Muscle of arm (tissue), 14 donors: Measurements from ENCODE around the gene C11orf21. TPM values are rescaled to one million over a fixed set of nuclear protein-coding genes. Genes with fewer than 3 reads are reported as not detected.
"Not testable (repeated sequence)": the region's sequence is repeated elsewhere in the genome, so short reads cannot be mapped to it uniquely, and the experiment has no call there.

Experiments
- DNase-seq: peaks from one replicate; pipeline ENCODE4 v3.0.0-alpha.2; 2013
- long read RNA-seq, 11 donors: transcript quantifications; one replicate each; lab custom pipeline, GENCODE V29; 2026
- polyA plus RNA-seq, 12 donors: library from polyadenylated mRNA; unstranded; fragments of 120-200 nt; gene quantifications; one replicate each; pipeline ENCODE4 v1.2.1, GENCODE V29; 2013; ENCODE audit not compliant: insufficient read length in 12 of 12

Gene C11orf21
- polyA plus RNA-seq, result 1 to 10 TPM in 11 of 12 donors, not detected in 1; 1.0 to 9.1 (median 3.1) TPM
- long read RNA-seq, donor 1, result 0 reads
- long read RNA-seq, donor 2, result 0 reads
- long read RNA-seq, donor 3, result 0 reads
- long read RNA-seq, donor 4, result 0 reads
- long read RNA-seq, donor 5, result 0 reads
- long read RNA-seq, donor 6, result 0 reads
- long read RNA-seq, donor 7, result 0 reads
- long read RNA-seq, donor 8, result 0 reads
- long read RNA-seq, donor 9, partial matches to known transcripts, result 0 of 1 reads
- long read RNA-seq, donor 9, other reads (novel, unspliced or antisense), result 0 of 1 reads
- long read RNA-seq, donor 10, partial matches to known transcripts, result 0 of 1 reads
- long read RNA-seq, donor 10, other reads (novel, unspliced or antisense), result 0 of 1 reads
- long read RNA-seq, donor 11, result 0 reads

GRCh38 chr11:2301631-2302305 lies at the start of gene C11orf21, which contains the start of gene TSPAN32:
C11orf21 (minus strand) TSS chr11:2301918; CDS start chr11:2301808, 110 bp downstream.
TSPAN32 (plus strand) TSS chr11:2302013; CDS start chr11:2302150, 137 bp downstream.
- no peak for DNase-seq

DNA sequence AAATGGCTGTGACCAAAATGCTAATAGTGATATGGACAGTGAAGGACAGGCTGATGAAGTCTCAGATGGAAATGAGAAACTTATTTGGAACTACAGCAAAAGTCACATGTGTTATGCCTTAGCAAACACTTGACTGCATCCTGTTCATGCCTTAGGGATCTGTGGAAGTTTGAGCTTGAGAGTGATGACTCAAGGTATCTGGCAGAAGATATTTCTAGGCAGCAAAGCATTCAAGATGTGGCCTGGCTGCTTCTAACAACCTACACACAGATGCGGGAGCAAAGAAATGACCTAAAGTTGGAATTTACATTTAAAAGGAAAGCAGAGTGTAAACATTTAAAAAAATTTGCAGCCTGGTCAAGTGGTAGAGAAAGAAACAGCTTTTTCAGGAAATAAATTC lies 47.3 kb upstream of the C11orf21 start:
- no peak for DNase-seq

GRCh38 chr11:2347308-2347830 lies 45.7 kb upstream of the C11orf21 start:
- DNase-seq, result no peak

- DNase-seq, result no peak
Observed at GRCh38 chr11:2346586-2347307, 45.0 kb upstream of the C11orf21 start.

GRCh38 chr11:2346014-2346413 lies 44.3 kb upstream of the C11orf21 start:
- no peak for DNase-seq

DNA sequence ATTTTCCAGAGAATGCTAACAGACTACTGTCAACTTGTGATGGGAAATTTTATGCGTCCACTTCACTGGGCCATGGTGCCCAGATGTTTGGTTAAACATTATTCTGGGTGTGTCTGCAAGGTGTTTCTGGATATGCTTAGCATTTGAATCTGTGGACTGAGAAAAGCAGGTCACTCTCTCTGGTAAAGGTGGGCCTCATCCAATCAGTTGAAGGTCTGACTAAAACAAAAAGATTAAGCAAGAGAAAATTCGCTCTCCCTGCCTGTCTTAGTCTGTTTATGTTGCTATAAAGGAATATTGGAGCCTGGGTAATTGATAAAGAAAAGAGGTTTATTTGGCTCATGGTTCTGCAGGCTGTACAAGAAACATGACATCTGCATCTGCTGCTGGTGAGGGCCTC lies 43.3 kb upstream of the C11orf21 start:
- no peak for DNase-seq

DNA sequence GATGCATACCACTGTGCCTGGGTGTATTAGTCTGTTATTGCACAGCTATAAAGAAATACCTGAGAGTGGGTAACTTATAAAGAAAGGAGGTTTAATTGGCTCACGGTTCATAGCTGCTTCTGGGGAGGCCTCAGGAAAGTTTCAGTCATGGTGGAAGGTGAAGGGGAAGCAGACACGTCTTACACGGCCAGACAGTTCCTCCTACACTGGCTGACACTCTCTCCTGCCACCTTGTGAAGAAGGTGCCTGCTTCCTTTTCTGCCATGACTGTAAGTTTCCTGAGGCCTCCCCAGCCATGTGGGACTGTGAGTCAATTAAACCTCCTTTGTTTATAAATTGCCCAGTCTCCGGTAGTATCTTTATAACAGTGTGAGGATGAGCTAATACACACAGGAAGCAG lies 41.8 kb upstream of the C11orf21 start:
- no peak for DNase-seq

DNA sequence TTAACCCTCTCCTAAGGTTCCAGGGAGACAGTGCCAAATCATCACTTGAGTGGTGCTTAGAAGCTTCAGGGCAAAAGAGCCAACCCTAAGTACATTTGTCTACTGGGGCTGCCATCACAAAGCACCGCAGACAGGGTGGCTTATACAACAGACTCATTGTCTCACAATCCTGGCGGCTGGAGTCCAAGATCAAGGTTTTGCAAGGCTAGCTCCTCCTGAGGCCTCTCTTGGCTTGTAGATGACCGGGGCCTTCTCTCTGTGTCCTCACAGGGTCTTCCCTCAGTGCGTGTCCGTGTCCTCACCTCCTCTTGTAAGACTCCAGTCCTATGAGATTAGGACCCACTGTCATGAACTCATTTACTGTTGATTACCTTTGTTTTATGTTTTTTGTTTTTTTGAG lies 41.3 kb upstream of the C11orf21 start:
- no peak for DNase-seq

DNA sequence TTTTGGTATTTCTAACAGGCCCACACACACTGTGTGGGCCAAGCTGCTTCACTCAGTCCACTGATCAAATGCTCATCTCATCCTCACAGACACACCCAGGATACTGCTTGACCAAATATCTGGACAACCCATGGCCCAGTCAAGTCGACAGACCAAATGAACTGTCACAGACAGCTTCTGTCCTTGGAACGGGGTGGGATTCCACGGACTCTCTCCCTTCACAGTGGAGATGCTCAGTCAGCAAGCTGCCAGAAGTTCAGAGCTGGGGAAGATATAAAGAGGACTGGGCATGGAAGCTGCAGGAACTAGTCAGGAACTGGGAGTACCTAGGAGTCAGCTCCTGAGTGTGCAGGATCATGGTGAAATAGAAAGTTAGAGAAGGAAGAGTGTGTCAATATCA lies 40.8 kb upstream of the C11orf21 start:
- no peak for DNase-seq

DNA sequence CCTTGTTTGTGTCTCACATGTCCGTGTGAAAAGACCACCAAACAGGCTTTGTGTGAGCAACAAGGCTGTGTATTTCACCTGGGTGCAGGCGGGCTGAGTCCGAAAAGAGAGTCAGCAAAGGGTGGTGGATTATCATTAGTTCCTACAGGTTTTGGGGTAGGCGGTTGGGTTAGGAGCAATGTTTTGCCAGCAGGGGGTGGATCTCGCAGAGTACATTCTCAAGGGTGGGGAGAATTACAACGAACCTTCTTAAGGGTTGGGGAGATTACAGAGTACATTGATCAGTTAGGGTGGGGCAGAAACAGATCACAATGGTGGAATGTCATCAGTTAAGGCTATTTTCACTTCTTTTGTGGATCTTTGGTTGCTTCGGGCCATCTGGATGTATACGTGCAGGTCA lies 37.0 kb upstream of the C11orf21 start:
- DNase-seq, result not testable (repeated sequence)

- DNase-seq, result not testable (repeated sequence)
Observed at GRCh38 chr11:2335286-2335685, 33.6 kb upstream of the C11orf21 start.

GRCh38 chr11:2333486-2334205 lies 31.9 kb upstream of the C11orf21 start:
- not testable (repeated sequence) for DNase-seq

GRCh38 chr11:2332569-2332968 lies 30.9 kb upstream of the C11orf21 start:
- DNase-seq, result not testable (repeated sequence)

DNA sequence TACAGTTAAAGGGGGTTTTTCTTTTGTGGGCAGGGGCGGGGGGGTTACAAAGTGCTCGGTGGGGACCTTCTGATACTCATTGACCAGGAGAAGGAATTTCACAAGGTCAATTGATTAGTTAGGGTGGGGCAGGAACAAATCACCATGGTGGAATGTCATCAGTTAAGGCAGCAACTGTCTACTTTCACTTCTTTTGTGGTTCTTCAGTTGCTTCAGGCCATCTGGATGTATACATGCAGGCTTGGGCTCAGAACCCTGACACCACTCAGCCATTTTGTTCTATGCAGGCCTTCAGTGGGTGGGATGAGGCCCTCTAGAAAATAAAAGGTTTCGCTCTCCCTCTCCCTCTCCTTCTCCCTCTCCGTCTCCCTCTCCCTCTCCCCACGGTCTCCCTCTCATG lies 29.7 kb upstream of the C11orf21 start:
- no peak for DNase-seq

- no peak for DNase-seq
Observed at GRCh38 chr11:2330696-2331095, 29.0 kb upstream of the C11orf21 start.

GRCh38 chr11:2329551-2329950 lies 27.8 kb upstream of the C11orf21 start:
- DNase-seq, result no peak

- no peak for DNase-seq
Observed at GRCh38 chr11:2328656-2329354, 27.1 kb upstream of the C11orf21 start.

DNA sequence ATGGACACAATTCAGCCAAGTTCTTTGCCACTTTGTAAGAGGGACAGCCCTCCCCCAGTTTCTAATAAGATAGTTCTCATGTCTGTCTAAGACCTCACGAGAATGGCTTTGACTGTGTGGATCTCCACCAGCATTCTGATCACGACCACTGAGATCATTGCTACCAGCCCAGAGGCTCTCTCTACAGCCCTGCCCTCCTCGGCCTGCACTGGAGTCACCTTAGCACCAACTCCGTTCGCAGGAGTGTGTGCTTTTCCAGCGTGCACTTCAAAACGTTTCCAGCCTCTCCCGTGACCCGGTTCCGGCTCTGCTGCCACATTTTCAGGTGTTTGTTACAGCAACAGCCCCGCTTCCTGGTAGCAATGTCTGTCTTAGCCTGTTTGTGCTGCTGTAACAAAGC lies 26.3 kb upstream of the C11orf21 start:
- no peak for DNase-seq

- no peak for DNase-seq
Observed at GRCh38 chr11:2327032-2327431, 25.3 kb upstream of the C11orf21 start.

- DNase-seq, result no peak
Observed at GRCh38 chr11:2325719-2326118, 24.0 kb upstream of the C11orf21 start.

- DNase-seq, result no peak
Observed at GRCh38 chr11:2325123-2325522, 23.4 kb upstream of the C11orf21 start.
